HG02763 (cell line): ENCODE results near the gene PROKR2.

Experiments
- ATAC-seq: cut with Tn5 transposase; IDR thresholded peaks from one replicate; pipeline ENCODE4 v1.9.1; 2021; ENCODE audit warnings: mild to moderate bottlenecking, moderate library complexity; ENCODE audit not compliant: unreplicated experiment

PROKR2 gene

DNA sequence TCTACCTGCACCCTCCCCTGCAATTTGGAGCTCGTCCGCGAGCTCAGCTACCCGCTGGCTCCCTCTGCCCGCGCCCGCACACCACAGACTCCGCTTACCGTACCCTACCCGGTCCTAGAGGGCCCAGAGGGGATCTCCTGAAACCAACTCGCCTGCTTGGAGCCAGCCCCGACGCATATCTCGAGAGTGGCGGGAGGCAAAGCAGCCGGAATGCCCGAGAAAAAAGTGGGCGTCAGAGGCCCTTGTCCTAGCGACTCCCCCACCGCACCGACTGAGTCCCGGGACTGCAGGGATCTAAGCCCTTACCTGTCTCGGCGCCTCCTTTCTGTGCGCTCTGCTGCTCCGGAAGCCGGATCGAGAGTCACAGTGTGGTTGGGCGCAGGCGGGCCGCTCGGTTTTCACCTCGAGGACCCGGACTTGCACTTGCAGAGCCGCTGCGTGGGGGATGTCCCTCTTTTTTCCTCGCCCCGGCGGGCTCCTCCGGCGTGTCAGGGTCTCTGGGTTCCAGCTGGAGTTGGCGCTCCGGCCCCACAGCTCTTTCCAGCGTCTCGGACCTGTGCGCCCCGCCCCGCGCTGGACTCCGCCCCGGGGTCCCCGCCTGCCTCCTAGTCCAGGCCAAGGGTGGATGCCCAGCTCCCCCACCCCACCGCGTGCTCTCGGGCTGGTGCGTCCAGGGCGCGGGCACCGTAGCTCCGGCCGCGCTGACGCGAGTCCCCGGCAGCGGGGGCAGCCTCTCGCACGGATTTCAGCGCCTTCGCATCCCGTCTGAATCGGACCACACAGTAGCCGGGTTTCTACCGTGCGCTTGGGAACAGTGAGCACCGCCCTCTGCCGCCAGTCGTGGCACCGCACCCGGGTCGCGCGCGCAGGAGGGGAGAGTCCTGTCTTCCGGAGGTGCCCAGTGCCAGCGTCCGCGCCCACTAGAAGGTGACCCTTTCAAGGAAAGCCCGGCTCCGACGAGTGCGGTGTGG is at the start of gene PROKR2:
Gene PROKR2 (minus strand): TSS at position 767 of the 971 bp plus-strand sequence. CDS start 2,585 bp downstream, outside the sequence.
- ATAC-seq: no peak

DNA sequence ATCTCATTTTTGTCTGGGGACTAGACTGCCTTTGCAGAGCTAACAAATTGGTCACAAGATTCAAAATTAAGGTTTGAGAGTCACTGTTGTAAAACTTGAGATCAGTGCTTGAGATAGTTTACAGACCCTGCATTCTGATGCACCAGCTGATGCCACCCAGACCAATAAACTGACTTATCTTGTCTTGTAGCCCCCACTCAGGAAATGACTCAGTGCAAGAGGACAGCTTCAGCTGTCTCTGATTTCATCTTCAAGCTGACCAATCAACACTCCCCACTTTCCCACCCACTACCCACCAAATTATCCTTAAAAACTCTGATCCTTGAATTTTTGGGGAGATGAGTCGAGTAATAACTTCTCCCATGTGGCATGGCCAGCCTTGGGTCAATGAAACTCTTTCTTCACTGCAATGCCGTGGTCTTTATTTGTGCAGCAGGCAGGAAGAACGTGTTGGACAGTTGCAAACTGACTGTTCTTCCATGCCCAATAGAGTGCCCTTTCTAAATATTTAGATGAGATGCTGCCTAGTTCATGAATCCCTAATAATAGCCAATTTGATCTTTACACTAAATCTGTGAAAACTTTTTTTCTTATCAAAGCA is 48.3 kb upstream of the PROKR2 start:
- no peak for ATAC-seq

DNA sequence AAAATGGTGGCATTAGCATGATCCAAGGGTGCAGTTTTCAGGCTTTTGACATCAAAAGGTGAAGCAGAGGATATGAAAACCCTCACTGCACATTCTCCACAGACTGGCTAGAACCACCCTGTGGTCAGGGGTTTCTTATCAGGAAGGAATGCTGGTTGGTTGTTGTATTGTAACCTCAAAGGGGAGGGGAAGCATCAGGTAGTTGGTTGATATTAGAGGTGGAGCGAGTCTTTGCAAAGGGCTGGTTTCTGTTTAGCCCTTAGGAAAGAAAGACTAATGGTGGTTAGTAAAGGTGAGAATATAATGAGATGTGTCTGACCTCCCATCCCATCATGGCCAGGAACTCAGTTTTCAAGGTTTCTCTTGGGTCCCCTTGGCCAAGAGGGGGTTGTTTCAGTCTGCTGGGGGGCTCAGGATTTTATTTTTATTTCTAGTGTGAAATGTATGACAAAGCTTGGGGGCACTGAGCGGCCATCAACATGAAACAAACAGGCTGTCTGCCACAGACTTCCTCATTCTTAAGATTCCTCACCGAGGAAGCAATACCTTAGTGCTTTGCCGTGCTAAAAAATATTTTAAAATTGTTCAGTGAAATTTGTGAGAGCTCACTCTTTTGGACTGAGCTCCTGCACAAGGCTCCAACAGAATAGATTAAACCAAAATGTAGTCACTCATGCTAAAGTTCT is 47.5 kb upstream of the PROKR2 start:
- ATAC-seq: no peak

DNA sequence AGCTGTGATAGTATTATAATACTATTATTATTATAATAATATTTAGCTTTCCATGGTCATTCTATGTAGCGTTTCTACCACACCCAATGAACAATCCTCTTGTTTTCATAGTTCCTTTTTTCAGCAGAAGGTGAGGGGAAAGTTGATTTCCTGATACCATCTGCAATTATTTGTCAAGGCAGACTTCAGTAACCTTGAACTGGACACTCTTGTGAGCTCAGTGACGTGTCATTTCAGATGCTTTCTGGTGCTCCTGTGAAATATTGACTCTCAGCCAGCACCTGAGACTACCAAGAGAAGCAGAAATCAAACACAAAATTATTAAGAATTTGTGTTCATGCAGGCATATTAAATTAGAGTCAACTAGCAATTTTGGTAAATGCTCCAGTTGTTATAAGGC is 46.0 kb upstream of the PROKR2 start:
- ATAC-seq: no peak

- ATAC-seq: no peak
Observed at GRCh38 chr20:5361176-5361575, 44.4 kb upstream of the PROKR2 start.

- no peak for ATAC-seq
Observed at GRCh38 chr20:5357946-5358345, 41.2 kb upstream of the PROKR2 start.

- no peak for ATAC-seq
Observed at GRCh38 chr20:5356941-5357340, 40.2 kb upstream of the PROKR2 start.

DNA sequence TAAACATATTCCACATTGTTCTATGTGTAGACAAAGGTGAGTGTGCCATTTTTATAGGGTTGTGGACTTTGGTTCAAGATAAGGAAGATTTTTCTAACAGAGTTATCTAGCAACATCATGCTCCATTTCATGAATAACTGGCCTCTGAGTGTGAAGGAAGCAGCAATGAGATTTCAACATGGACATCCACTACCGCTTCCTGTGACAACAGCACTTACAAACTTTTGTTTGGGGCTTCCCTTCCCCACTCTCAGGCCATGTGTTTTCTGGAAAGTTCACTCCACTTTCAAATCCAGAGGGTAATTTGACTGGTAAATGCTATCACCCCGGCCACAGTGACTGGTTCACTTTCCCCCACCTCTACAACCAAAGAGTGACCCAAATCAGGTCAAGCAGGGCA is 38.1 kb upstream of the PROKR2 start:
- ATAC-seq: no peak

DNA sequence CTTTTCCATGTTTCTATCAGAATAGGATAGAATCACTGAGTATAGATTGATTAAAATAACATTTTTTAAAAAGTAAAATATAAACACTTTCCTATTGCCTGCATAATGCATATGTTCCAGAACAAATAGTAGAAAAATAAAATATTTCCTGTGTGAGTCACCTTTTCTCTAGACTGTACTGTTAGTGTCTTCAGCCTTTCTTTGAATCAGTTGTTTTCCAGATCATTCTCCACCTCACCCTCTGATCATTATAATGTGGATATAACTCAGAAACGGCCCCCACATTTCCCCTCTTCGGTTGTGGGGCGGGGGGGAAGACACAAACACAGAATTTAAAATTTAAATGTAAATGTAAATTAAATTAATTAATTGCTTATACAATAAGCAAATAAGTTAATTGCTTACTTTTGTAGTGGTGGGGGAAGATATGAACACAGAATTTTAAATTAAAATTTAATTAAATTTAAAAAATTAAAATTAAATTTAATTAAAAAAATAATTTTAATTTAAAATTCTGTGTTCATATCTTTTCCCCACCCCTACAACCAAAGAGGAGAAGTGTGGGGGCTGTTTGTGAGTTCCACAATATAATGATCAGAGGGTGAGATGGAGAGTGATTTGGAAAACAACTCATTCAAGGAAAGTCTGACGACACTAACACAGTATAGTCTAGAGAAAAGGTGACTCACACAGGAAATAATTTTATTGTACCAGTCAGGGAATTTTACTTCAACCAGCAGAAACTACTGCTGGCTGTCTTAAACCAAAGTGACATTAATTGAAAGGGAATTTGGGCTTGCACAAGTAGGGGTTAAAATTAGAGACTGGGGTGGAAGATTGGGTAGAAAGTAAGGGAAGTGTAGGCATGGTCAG is 37.1 kb upstream of the PROKR2 start:
- ATAC-seq: no peak

GRCh38 chr20:5349448-5349847 is 32.7 kb upstream of the PROKR2 start:
- ATAC-seq: no peak

GRCh38 chr20:5342021-5342420 is 25.3 kb upstream of the PROKR2 start:
- no peak for ATAC-seq

- ATAC-seq: no peak
Observed at GRCh38 chr20:5331340-5331739, 14.6 kb upstream of the PROKR2 start.

DNA sequence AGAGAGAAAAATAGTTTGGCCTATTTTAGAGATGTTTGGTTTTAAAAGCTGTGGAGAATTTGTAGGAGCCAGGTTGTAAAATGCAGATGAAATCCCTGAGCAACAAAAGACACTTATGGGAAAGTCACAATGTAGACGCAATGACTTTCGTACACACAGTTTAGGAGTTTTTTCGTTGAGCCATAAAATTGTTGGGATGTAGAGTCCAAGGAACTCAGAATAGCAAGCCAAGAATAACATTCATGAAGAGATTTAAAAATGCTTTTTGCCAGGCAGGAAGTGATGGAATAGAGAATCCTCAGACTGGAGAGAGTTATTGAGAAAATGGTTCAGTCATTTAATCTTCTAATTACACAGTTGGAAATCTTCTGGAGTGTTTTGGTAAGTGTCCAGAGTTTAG is 11.5 kb upstream of the PROKR2 start:
- ATAC-seq: no peak

DNA sequence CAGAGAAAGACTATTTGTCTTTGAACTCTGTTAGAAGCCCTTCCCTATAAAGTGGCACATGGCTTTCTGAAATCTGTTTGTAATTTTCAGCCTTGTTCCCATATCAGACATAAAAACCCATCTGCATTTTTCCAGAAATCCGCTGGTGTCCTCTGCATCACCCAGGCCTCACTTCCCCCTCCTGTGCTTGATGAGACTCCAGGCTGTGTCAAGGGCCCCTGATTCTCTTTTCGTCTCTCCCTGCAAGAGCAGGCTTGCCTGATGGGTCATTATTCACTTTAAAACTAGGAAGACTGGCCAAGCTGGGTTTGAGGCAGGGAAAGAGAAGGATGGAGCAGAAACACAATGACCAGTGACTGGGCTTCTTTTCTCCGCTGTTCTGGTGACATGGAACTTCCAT is 10.6 kb upstream of the PROKR2 start:
- no peak for ATAC-seq

GRCh38 chr20:5315807-5316187 is 957 bp downstream of the PROKR2 start:
- ATAC-seq: no peak

- no peak for ATAC-seq
Observed at GRCh38 chr20:5313916-5314315, 2.8 kb downstream of the PROKR2 start.

- ATAC-seq: no peak
Observed at GRCh38 chr20:5312518-5312917, 4.2 kb downstream of the PROKR2 start.

- ATAC-seq: no peak
Observed at GRCh38 chr20:5309971-5310370, 6.8 kb downstream of the PROKR2 start.

GRCh38 chr20:5298811-5299210 is 17.9 kb downstream of the PROKR2 start:
- ATAC-seq: no peak

DNA sequence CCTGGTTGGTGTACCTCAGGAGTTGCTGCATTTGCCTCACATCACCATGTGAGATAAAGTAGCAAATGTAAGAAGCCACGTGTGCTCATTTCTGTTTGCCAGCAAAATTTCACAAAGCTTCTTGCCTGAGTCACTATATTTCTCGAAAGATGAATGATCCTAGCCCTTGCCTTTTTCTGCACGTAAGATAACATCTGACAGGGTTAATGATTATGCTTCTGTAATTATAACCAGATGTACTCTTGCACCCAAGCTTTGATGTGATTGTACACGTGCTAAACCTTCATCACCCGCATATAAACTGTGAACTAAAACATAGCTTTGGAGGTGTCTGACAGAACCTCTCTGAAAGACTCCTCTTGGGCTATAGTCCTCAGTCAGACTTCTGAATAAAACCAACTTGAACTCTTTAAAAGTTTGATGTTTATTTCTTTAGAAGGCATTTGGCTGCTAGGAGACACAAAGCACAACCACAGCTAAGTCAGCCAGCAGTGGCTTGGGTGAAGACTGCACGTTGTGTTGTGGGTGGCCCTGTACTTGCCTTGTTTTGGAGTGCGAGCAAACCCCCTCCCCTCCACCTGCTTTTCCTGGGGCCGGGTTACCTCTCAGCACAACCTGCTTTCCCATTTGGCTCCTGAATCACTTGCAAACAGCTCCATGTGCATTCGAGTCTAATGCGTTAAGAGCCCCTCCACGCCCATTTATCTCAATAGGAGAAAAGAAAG is 19.3 kb downstream of the PROKR2 start:
- no peak for ATAC-seq
